Mammary epithelial cell (primary cell): ENCODE results near the gene ARMC9.

ENCODE experiments used
- CTCF ChIP-seq, 2 donors: IDR thresholded peaks in 1 of 2; conservative IDR thresholded peaks in 1 of 2; 2 replicates each; pipeline ENCODE4 v1.5.1; 2011 to 2012; ENCODE audit warnings: inconsistent platforms in 2 of 2, low read length in 2 of 2, mild to moderate bottlenecking in 2 of 2, control low read depth in 1 of 2, low read depth in 1 of 2; ENCODE audit not compliant: insufficient read depth in 1 of 2; ENCODE audit errors: extremely low read depth in 1 of 2
- EZH2 ChIP-seq: IDR thresholded peaks from 2 replicates; pipeline ENCODE4 v1.6.1; 2012; ENCODE audit warnings: low read length, inconsistent platforms, borderline replicate concordance

GRCh38 chr2:231305221-231305620 is 106.8 kb downstream of the ARMC9 start:
- TF ChIP-seq CTCF (conservative IDR thresholded peaks at IDR 0.05 in 1 of 2, IDR thresholded peaks at IDR 0.05 in 1 of 2; ENCODE audit: extremely low read depth in 1 of 2, insufficient read depth in 1 of 2, low read depth in 1 of 2, low read length in 2 of 2) (no peak), EZH2 (no peak)
